Nephron (organoid): ENCODE data around the gene DIAPH2.

Experiments used
- H3K27ac Mint-ChIP-seq, 3 experiments: 2 replicates each; pipeline ENCODE4 v1.8.0; 2020; ENCODE audit warnings: mixed read lengths in 3 of 3, mild to moderate bottlenecking in 2 of 3, moderate library complexity in 1 of 3
- H3K27me3 Mint-ChIP-seq: 2 replicates; pipeline ENCODE4 v1.8.0; 2021; ENCODE audit warnings: low read depth, mild to moderate bottlenecking, moderate library complexity, mixed read lengths
- H3K36me3 Mint-ChIP-seq: 2 replicates; pipeline ENCODE4 v1.8.0; 2020; ENCODE audit warnings: low read depth, mixed read lengths
- H3K4me1 Mint-ChIP-seq: 2 replicates; pipeline ENCODE4 v1.8.0; 2020; ENCODE audit warnings: mixed read lengths
- H3K4me3 Mint-ChIP-seq, 3 experiments: 2 replicates each; pipeline ENCODE4 v1.8.0; 2020; ENCODE audit warnings: mild to moderate bottlenecking in 3 of 3, mixed read lengths in 3 of 3, moderate library complexity in 2 of 3
- H3K9me3 Mint-ChIP-seq: 2 replicates; pipeline ENCODE4 v1.8.0; 2020; ENCODE audit warnings: mixed read lengths
- TF ChIP-seq, protein P1 (sequence below), 3 experiments: fragments of 200-600 bp; sonication (generic); IDR thresholded peaks; one replicate each; pipeline ENCODE4 v1.5.0; 2021; ENCODE audit warnings: antibody characterized with exemption in 3 of 3; ENCODE audit not compliant: unreplicated experiment in 3 of 3

The DIAPH2 gene

DNA sequence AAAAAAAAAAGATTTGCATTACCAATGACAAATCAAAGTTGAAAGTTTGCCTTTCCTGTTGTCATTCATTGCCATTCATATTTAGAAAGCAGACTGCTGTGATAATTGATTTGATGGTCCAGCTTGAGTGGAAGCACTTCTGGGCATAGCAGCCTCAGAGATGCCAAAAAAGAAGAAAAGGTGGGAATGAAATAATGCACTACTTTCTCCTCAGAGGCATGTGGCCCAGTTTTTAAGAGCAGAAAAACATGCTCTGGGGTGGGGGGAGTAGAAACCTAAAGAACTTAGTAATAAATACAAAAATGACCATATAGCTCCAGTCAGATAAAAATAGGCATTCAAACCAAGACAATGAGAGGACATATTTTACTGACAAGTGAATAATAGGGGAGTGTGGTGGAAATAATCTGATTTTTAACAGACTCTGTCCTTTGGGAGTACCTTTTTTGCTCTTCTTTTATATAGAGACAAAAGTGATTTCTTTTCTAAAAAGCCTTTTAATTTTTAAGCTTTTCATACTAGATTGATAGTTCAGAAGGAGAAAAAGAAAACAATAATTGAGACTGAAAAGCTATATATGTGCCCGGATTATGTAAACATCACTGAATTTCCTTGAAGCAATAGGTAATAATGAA is 798.1 kb downstream of the DIAPH2 start:
- TF ChIP-seq, protein P1, sequence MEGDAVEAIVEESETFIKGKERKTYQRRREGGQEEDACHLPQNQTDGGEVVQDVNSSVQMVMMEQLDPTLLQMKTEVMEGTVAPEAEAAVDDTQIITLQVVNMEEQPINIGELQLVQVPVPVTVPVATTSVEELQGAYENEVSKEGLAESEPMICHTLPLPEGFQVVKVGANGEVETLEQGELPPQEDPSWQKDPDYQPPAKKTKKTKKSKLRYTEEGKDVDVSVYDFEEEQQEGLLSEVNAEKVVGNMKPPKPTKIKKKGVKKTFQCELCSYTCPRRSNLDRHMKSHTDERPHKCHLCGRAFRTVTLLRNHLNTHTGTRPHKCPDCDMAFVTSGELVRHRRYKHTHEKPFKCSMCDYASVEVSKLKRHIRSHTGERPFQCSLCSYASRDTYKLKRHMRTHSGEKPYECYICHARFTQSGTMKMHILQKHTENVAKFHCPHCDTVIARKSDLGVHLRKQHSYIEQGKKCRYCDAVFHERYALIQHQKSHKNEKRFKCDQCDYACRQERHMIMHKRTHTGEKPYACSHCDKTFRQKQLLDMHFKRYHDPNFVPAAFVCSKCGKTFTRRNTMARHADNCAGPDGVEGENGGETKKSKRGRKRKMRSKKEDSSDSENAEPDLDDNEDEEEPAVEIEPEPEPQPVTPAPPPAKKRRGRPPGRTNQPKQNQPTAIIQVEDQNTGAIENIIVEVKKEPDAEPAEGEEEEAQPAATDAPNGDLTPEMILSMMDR (IDR thresholded peaks at IDR 0.05; ENCODE audit: unreplicated experiment in 3 of 3), result no peak
- H3K27me3 Mint-ChIP-seq, result no peaks in the 10 kb centered on the region
- no peaks in the 10 kb centered on the region for H3K9me3 Mint-ChIP-seq
- no peak overlapping the region for H3K4me3 Mint-ChIP-seq
- no peaks in the 10 kb centered on the region for H3K36me3 Mint-ChIP-seq
- H3K4me1 Mint-ChIP-seq, result peaks cover 4% of the 10 kb centered on the region
- H3K27ac Mint-ChIP-seq, result no peak overlapping the region

DNA sequence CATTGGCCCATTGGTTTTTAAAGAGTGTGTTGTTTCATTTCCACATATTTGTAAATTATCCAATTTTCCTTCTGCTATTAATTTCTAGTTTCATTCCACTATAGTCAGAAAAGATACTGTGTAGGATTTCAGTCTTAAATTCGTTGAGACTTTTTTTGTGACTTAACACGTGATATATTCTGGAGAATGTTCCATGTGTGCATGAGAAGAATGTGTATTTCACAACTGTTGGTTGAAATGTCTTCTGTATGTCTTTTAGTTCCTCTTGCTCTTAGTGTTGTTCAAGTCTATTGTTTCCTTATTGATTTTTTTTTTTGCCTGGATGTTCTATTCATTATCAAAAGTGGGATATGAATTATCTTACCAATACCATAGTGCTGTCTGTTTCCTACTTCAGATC is 806.0 kb downstream of the DIAPH2 start:
- Mint-ChIP-seq H3K27ac (no peak overlapping the region), H3K27me3 (no peaks in the 10 kb centered on the region), H3K4me3 (no peak overlapping the region), H3K4me1 (no peaks in the 10 kb centered on the region), H3K9me3 (peaks cover 13% of the 10 kb centered on the region), H3K36me3 (no peaks in the 10 kb centered on the region)
- TF ChIP-seq, protein P1 (IDR thresholded peaks at IDR 0.05; ENCODE audit: unreplicated experiment in 3 of 3), result no peak

GRCh38 chrX:97494756-97495372 is 810.2 kb downstream of the DIAPH2 start:
- H3K9me3 Mint-ChIP-seq, result peaks cover 13% of the 10 kb centered on the region

GRCh38 chrX:97498093-97498492 is 813.5 kb downstream of the DIAPH2 start:
- Mint-ChIP-seq H3K36me3 (no peaks in the 10 kb centered on the region), H3K27ac (no peak overlapping the region), H3K4me1 (no peaks in the 10 kb centered on the region), H3K27me3 (no peaks in the 10 kb centered on the region), H3K4me3 (no peak overlapping the region), H3K9me3 (peaks cover 4% of the 10 kb centered on the region)
- TF ChIP-seq, protein P1 (IDR thresholded peaks at IDR 0.05; ENCODE audit: unreplicated experiment in 3 of 3), result no peak

More at GRCh38 chrX:97494756-97495372, 810.2 kb downstream of the DIAPH2 start:
- H3K4me3 Mint-ChIP-seq, result no peak overlapping the region
- TF ChIP-seq, protein P1 (IDR thresholded peaks at IDR 0.05; ENCODE audit: unreplicated experiment in 3 of 3), result no peak
- H3K27ac Mint-ChIP-seq, result no peak overlapping the region
- no peaks in the 10 kb centered on the region for H3K4me1 Mint-ChIP-seq
- no peaks in the 10 kb centered on the region for H3K27me3 Mint-ChIP-seq
- H3K36me3 Mint-ChIP-seq, result no peaks in the 10 kb centered on the region

- Mint-ChIP-seq H3K27ac (no peak overlapping the region), H3K4me3 (no peak overlapping the region), H3K9me3 (no peaks in the 10 kb centered on the region), H3K4me1 (no peaks in the 10 kb centered on the region), H3K27me3 (no peaks in the 10 kb centered on the region), H3K36me3 (no peaks in the 10 kb centered on the region)
- TF ChIP-seq, protein P1 (IDR thresholded peaks at IDR 0.05; ENCODE audit: unreplicated experiment in 3 of 3), result no peak
Measured at GRCh38 chrX:97504431-97504830, 819.8 kb downstream of the DIAPH2 start.

GRCh38 chrX:97517763-97518162 is 833.1 kb downstream of the DIAPH2 start:
- TF ChIP-seq, protein P1 (IDR thresholded peaks at IDR 0.05; ENCODE audit: unreplicated experiment in 3 of 3), result no peak
- Mint-ChIP-seq H3K36me3 (peaks cover 4% of the 10 kb centered on the region), H3K4me1 (no peaks in the 10 kb centered on the region), H3K27ac (no peak overlapping the region), H3K4me3 (no peak overlapping the region), H3K27me3 (no peaks in the 10 kb centered on the region), H3K9me3 (peaks cover 6% of the 10 kb centered on the region)
